Kidney (tissue), 14 donors: ENCODE data around the gene CTNNA2. TPM values are rescaled to one million over a fixed set of nuclear protein-coding genes. Genes with fewer than 3 reads are reported as not detected.

ENCODE experiments used
- DNase-seq, 5 donors: peaks; one replicate each; pipeline ENCODE4 v3.0.0-alpha.2; 2013 to 2020
- FAIRE-seq: peaks from 2 replicates; lab custom pipeline; 2012; peaks lifted over from hg19 to GRCh38; lab: Jason Lieb, UNC
- H3K27ac ChIP-seq, 2 donors: one replicate each; pipeline ENCODE4 v1.7.0; 2013; ENCODE audit warnings: low read depth in 2 of 2, low read length in 2 of 2, inconsistent platforms in 1 of 2
- H3K27me3 ChIP-seq: one replicate; pipeline ENCODE4 v1.7.1; 2013; ENCODE audit warnings: low read length, inconsistent platforms; ENCODE audit not compliant: control insufficient read depth, insufficient read depth
- H3K36me3 ChIP-seq, 3 donors: one replicate each; pipeline versions ENCODE4 v1.7.0 to v1.7.1; 2013; ENCODE audit warnings: low read length in 3 of 3, control low read depth in 1 of 3, inconsistent platforms in 1 of 3; ENCODE audit not compliant: insufficient read depth in 3 of 3, control insufficient read depth in 2 of 3
- H3K4me1 ChIP-seq, 3 donors: one replicate each; pipeline versions ENCODE4 v1.7.0 to v1.7.1; 2013; ENCODE audit warnings: low read length in 3 of 3, inconsistent platforms in 1 of 3, low read depth in 1 of 3; ENCODE audit not compliant: control insufficient read depth in 2 of 3, insufficient read depth in 2 of 3
- H3K4me3 ChIP-seq, 3 donors: one replicate each; pipeline versions ENCODE4 v1.7.0 to v1.8.1; 2013; ENCODE audit warnings: low read length in 3 of 3, control low read depth in 1 of 3, inconsistent platforms in 1 of 3
- H3K9ac ChIP-seq, 3 donors: one replicate each; pipeline versions ENCODE4 v1.7.0 to v1.7.1; 2013; ENCODE audit warnings: low read length in 3 of 3, control low read depth in 1 of 3, inconsistent platforms in 1 of 3
- H3K9me3 ChIP-seq, 3 donors: one replicate each; pipeline versions ENCODE4 v1.7.0 to v1.7.1; 2013; ENCODE audit warnings: low read length in 3 of 3, control low read depth in 1 of 3, inconsistent platforms in 1 of 3; ENCODE audit not compliant: control insufficient read depth in 2 of 3, insufficient read depth in 1 of 3
- CTCF ChIP-seq: IDR thresholded peaks from 3 replicates; pipeline ENCODE4 v1.5.1; 2012; ENCODE audit warnings: mild to moderate bottlenecking, moderate library complexity, borderline replicate concordance; ENCODE audit not compliant: insufficient read depth; ENCODE audit errors: extremely low read depth
- intact Hi-C: fragments of 100-400 bp; cut with DNase I; formaldehyde crosslinking; loops from one replicate; pipeline ENCODE4 v1.11.1; 2022
- polyA plus RNA-seq: library from polyadenylated mRNA; stranded (reverse); fragments of 350-450 nt; fragmentation: Illumina TruSeq; extraction: RNeasy Lipid Tissue Mini Kit (QIAGEN cat#74804); gene quantifications from one replicate; pipeline ENCODE4 v1.2.3, GENCODE V29; 2014; ENCODE audit warnings: low read depth, low replicate concordance; ENCODE audit not compliant: insufficient read depth
- total RNA-seq: library from RNA; stranded (reverse); fragmentation: NEBNext Ultra II Directional; extraction: Animal tissue kit (Norgen Biotek cat#: 25700); gene quantifications from one replicate; pipeline ENCODE4 v1.2.1, GENCODE V29; 2021
- donor health status: control.
- donor health status: control.
- donor health status: control.
- donor health status: control.
- donor health status: control.
- donor health status: DM: yes; HTN: yes; CAD: no.
- donor health status: Normal renal cell carcinoma (clear cell type).

Gene CTNNA2
- total and polyA plus RNA-seq, 2 donors from 2014 or later, result 0.47 TPM; not detected in 1

DNA sequence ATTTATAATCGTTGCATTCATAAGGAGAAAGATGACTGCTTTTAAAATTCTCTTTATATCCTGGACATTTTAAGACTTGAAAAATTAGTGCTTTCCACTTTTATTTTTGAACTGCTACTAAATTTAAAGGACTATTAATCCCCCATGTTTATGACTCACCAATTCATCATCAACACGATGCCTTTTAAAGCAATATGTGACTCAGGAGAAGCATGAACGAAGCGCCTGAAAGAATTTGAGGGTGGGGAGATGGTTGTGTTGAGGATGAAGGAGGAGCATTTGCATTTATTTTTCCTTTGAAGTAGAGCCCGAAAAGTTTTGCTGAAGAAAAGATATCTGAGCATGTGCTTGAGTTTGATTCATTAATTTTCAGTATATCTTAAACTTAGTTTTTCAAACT, 983.9 kb downstream of the CTNNA2 start:
- Histone ChIP-seq H3K27ac (no peak overlapping the region), H3K4me3 (no peak overlapping the region), H3K4me1 (no peaks in the 10 kb centered on the region), H3K36me3 (no peaks in the 10 kb centered on the region), H3K9me3 (no peaks in the 10 kb centered on the region), H3K9ac (no peak overlapping the region), H3K27me3 (no peaks in the 10 kb centered on the region)
- intact Hi-C loops, result no loop called here
- FAIRE-seq (no peak), DNase-seq (no peak)
- no peak for TF ChIP-seq CTCF

- no peak overlapping the region for H3K9ac ChIP-seq
- FAIRE-seq (peak; percentile 88), DNase-seq (peak in 4 of 5 donors; percentile 38 to 66 (median 49))
- no peaks in the 10 kb centered on the region for H3K36me3 ChIP-seq
- intact Hi-C loops, result no loop called here
- no peaks in the 10 kb centered on the region for H3K27me3 ChIP-seq
- no peak overlapping the region for H3K27ac ChIP-seq
- no peaks in the 10 kb centered on the region for H3K9me3 ChIP-seq
- H3K4me3 ChIP-seq, result peak overlapping the region in 1 of 3 donors; percentile 1
- peak; percentile 73 for TF ChIP-seq CTCF
- H3K4me1 ChIP-seq, result no peaks in the 10 kb centered on the region
Measured at GRCh38 chr2:80499095-80499494, 986.2 kb downstream of the CTNNA2 start.

- Histone ChIP-seq H3K9ac (no peak overlapping the region), H3K27ac (no peak overlapping the region), H3K4me3 (no peak overlapping the region), H3K4me1 (no peaks in the 10 kb centered on the region), H3K36me3 (no peaks in the 10 kb centered on the region), H3K9me3 (no peaks in the 10 kb centered on the region), H3K27me3 (no peaks in the 10 kb centered on the region)
- FAIRE-seq (no peak), DNase-seq (no peak)
- TF ChIP-seq CTCF, result no peak
- intact Hi-C loops, result no loop called here
Measured at GRCh38 chr2:80501874-80502624, 989.2 kb downstream of the CTNNA2 start.
